Natural killer cell (primary cell): ENCODE results near the gene MAPK7. TPM values are rescaled to one million over a fixed set of nuclear protein-coding genes. Genes with fewer than 3 reads are reported as not detected.

ENCODE experiments used
- ATAC-seq, 3 donors: fragments of 150-1000 bp in 2 of 3; fragments of 200-7000 bp in 1 of 3; cut with Tn5 transposase; 1 replicate in 1 of 3; 2 replicates in 2 of 3; pipeline ENCODE4 v1.10.0; 2021; ENCODE audit warnings: mild to moderate bottlenecking in 2 of 3, moderate library complexity in 2 of 3
- DNase-seq, 2 donors: peaks; one replicate each; pipeline versions ENCODE4 v3.0.0 to v3.0.0-alpha.2; 2013 to 2021; ENCODE audit warnings: mixed read lengths in 1 of 2
- H3K27ac ChIP-seq: one replicate; pipeline ENCODE4 v1.5.1; 2013; ENCODE audit warnings: mild to moderate bottlenecking, low read length
- H3K27me3 ChIP-seq: one replicate; pipeline ENCODE4 v1.6.1; 2013; ENCODE audit warnings: low read length; ENCODE audit not compliant: control insufficient read depth, insufficient read depth
- H3K36me3 ChIP-seq: one replicate; pipeline ENCODE4 v1.6.1; 2013; ENCODE audit warnings: low read length; ENCODE audit not compliant: control insufficient read depth, insufficient read depth
- H3K4me1 ChIP-seq: one replicate; pipeline ENCODE4 v1.6.1; 2013; ENCODE audit warnings: low read length; ENCODE audit not compliant: control insufficient read depth, insufficient read depth
- H3K4me3 ChIP-seq: one replicate; pipeline ENCODE4 v1.5.1; 2013; ENCODE audit warnings: low read length
- H3K9me3 ChIP-seq: one replicate; pipeline ENCODE4 v1.6.1; 2013; ENCODE audit warnings: low read length; ENCODE audit not compliant: control insufficient read depth, insufficient read depth
- H3K27ac Mint-ChIP-seq, 2 donors: one replicate each; pipeline ENCODE4 v1.8.0; 2022; ENCODE audit warnings: mild to moderate bottlenecking in 2 of 2, mixed read lengths in 2 of 2, moderate library complexity in 1 of 2
- H3K27me3 Mint-ChIP-seq, 2 donors: one replicate each; pipeline ENCODE4 v1.8.0; 2022; ENCODE audit warnings: low read depth in 2 of 2, mixed read lengths in 2 of 2
- H3K36me3 Mint-ChIP-seq: one replicate; pipeline ENCODE4 v1.8.0; 2022; ENCODE audit warnings: mixed read lengths
- H3K4me1 Mint-ChIP-seq, 2 donors: one replicate each; pipeline ENCODE4 v1.8.0; 2022; ENCODE audit warnings: mixed read lengths in 2 of 2
- H3K4me3 Mint-ChIP-seq: one replicate; pipeline ENCODE4 v1.8.0; 2022; ENCODE audit warnings: mild to moderate bottlenecking, moderate library complexity, mixed read lengths
- H3K9me3 Mint-ChIP-seq, 2 donors: one replicate each; pipeline ENCODE4 v1.8.0; 2022; ENCODE audit warnings: mixed read lengths in 2 of 2
- CTCF ChIP-seq: fragments of 200-600 bp; IDR thresholded peaks from one replicate; pipeline ENCODE4 v1.8.0; 2022; ENCODE audit warnings: antibody characterized with exemption
- WGBS: methylation state at CpG from one replicate; pipeline ENCODE4 v1.1.7; 2013; ENCODE audit warnings: missing lambda C conversion rate; ENCODE audit not compliant: insufficient coverage; 5-methylcytosine and 5-hydroxymethylcytosine counted together
- intact Hi-C: fragments of 100-400 bp; cut with micrococcal nuclease; formaldehyde crosslinking; loops from one replicate; pipeline ENCODE4 v1.14.2; 2022
- total RNA-seq, 4 donors: library from RNA; stranded (reverse); fragments of 120-200 nt in 1 of 4; gene quantifications; one replicate each; pipeline versions ENCODE4 v1.2.3 to v1.2.4, GENCODE V29; 2013 to 2022

The MAPK7 gene
- total RNA-seq, 3 donors from 2014 or later (not counting 1 experiment from before 2014, with no cell fraction given), result 39.2 to 63.5 (median 54.1) TPM

DNA sequence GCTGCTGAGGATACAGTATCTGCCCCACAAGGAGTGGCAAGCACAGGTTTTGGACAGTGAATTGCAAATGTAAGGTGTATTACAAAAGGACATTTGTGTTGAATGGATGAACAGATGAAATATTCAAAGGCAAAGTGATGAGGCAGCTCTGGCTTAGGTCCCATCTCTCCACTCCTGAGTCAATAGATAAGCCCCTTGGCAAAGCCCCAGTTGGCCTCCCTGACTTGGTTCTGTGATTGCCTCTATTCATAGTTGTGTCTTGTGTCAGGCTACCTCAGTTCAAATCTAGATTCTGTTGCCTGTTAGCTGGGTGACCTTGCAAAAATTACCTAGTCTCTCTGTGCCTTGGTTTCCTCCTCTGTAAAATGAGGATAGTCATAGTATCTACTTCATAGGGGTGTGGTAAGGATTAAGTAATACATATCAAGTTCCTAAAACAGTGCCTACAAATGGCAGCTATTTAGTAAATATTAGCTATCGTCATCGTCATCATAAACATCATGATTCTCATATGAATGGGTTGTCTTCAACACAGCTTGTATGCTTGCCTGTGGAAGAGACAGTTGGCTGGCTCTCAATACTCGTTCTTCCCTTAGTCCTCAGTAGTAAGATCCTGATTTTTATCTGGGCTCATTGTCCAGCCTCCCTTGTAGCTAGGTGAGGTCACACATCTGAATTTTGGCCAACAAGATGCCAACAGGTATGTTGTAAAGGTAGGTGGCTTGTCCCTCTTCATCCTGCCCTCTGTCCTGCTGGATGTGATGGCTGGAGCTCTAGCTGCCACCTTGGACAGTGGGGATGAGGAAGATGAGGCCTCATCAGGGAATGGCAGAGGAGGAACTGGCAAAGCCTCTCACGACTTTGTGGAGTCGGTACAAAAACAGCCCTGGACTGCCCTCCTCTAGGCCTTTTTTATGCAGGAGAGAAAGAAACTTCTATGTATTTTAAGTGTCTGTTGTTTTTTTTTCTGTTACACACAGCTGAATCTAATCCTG, 10.8 kb downstream of the MAPK7 start:
- H3K27me3 ChIP-seq, result peaks cover 3% of the 10 kb centered on the region
- no peaks in the 10 kb centered on the region for H3K9me3 ChIP-seq
- DNase-seq (no peak), ATAC-seq (no peak)
- Mint-ChIP-seq H3K4me1 (peaks cover 6 to 24% of the 10 kb centered on the region in 2 donors), H3K4me3 (no peak overlapping the region), H3K27me3 (peaks cover 0 to 3% of the 10 kb centered on the region in 2 donors), H3K36me3 (no peaks in the 10 kb centered on the region), H3K27ac (no peak overlapping the region), H3K9me3 (no peaks in the 10 kb centered on the region)
- intact Hi-C loops, result no loop called here
- 88% methylated on average over 5 of the region's 5 CpGs for WGBS
- H3K36me3 ChIP-seq, result peaks cover 6% of the 10 kb centered on the region
- TF ChIP-seq CTCF, result no peak
- H3K4me1 ChIP-seq, result peaks cover 13% of the 10 kb centered on the region
- H3K27ac ChIP-seq, result no peak overlapping the region
- H3K4me3 ChIP-seq, result no peak overlapping the region

DNA sequence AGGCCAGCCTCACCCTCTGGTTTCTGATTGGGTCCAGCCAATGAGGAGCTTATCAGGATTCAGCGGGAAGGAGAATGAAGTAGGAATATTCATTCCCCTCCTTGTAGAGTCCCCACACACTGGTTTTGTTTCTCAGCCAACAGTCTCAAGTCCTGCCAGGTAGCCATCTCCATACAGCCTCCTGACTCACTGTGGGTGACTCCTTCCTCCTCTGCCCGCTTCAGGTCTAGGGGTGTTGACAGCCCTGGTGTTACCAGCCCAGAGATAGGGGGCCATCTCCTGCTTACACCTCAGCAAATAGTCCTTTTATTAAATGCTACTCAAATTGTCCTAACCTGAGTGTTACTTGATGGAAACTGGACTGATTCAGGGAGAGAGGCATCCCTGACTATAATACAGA, 12.7 kb downstream of the MAPK7 start:
- intact Hi-C loops, result no loop called here

GRCh38 chr17:19391432-19391831, 13.1 kb downstream of the MAPK7 start:
- Histone ChIP-seq H3K27me3 (peaks cover 3% of the 10 kb centered on the region), H3K4me3 (no peak overlapping the region), H3K9me3 (no peaks in the 10 kb centered on the region), H3K4me1 (peaks cover 9% of the 10 kb centered on the region), H3K27ac (no peak overlapping the region), H3K36me3 (no peaks in the 10 kb centered on the region)
- no peak for ATAC-seq
- DNase-seq, result no peak
- H3K27ac Mint-ChIP-seq, result no peak overlapping the region
- no peak overlapping the region for H3K4me3 Mint-ChIP-seq
- no peaks in the 10 kb centered on the region for H3K9me3 Mint-ChIP-seq
- 93% methylated on average over 6 of the region's 7 CpGs for WGBS
- peaks cover 0 to 14% of the 10 kb centered on the region in 2 donors for H3K4me1 Mint-ChIP-seq
- H3K36me3 Mint-ChIP-seq, result no peaks in the 10 kb centered on the region
- intact Hi-C loops, result no loop called here
- peaks cover 0 to 3% of the 10 kb centered on the region in 2 donors for H3K27me3 Mint-ChIP-seq
- no peak for TF ChIP-seq CTCF

More for the DNA sequence above, 12.7 kb downstream of the MAPK7 start:
- DNase-seq (no peak), ATAC-seq (no peak)
- no peaks in the 10 kb centered on the region for H3K9me3 Mint-ChIP-seq
- Histone ChIP-seq H3K27ac (no peak overlapping the region), H3K9me3 (no peaks in the 10 kb centered on the region), H3K4me1 (peaks cover 13% of the 10 kb centered on the region), H3K4me3 (no peak overlapping the region), H3K27me3 (peaks cover 3% of the 10 kb centered on the region), H3K36me3 (no peaks in the 10 kb centered on the region)
- WGBS, result 93% methylated on average over 2 of the region's 2 CpGs
- peaks cover 0 to 3% of the 10 kb centered on the region in 2 donors for H3K27me3 Mint-ChIP-seq
- no peaks in the 10 kb centered on the region for H3K36me3 Mint-ChIP-seq
- no peak overlapping the region for H3K4me3 Mint-ChIP-seq
- H3K4me1 Mint-ChIP-seq, result peaks cover 0 to 18% of the 10 kb centered on the region in 2 donors
- H3K27ac Mint-ChIP-seq, result no peak overlapping the region
- TF ChIP-seq CTCF, result no peak
